HG02571 (cell line): ENCODE data around the gene CD79B.
"Not testable (repeated sequence)": the region's sequence is repeated elsewhere in the genome, so short reads cannot be mapped to it uniquely, and the experiment has no call there.

Source experiments
- ATAC-seq: cut with Tn5 transposase; IDR thresholded peaks from one replicate; pipeline ENCODE4 v1.9.1; 2021; ENCODE audit warnings: mild to moderate bottlenecking, moderate library complexity; ENCODE audit not compliant: unreplicated experiment

CD79B gene

GRCh38 chr17:63881935-63882601, 50.1 kb downstream of the CD79B start, which contains the start of gene GH2:
Gene GH2, minus strand, starts transcription at chr17:63881944. Its CDS starts 143 bp downstream, at chr17:63881801.
- ATAC-seq = no peak

GRCh38 chr17:63881337-63881736, 50.8 kb downstream of the CD79B start:
- ATAC-seq = not testable (repeated sequence)

DNA sequence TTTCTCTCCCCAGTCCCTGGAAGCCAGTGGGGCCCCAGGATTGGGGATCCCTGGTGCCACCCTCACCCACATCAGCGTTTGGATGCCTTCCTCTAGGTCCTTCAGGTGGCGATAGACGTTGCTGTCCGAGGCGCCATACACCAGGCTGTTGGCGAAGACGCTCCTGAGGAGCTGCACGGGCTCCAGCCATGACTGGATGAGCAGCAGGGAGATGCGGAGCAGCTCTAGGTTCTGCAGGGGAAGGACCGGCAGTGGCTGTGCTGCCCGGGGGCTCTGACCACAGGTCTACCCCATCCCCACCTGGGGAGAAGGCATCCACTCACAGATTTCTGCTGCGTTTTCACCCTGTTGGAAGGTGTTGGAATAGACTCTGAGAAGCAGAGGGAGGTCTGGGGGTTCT, 51.4 kb downstream of the CD79B start:
- ATAC-seq = no peak
